H9 (cell line): ENCODE measurements around the gene F13B. TPM values are rescaled to one million over a fixed set of nuclear protein-coding genes. Genes with fewer than 3 reads are reported as not detected.

Source experiments
- DNase-seq: peaks from one replicate; pipeline ENCODE4 v3.0.0-alpha.2; 2017
- H2AFZ ChIP-seq: one replicate; pipeline ENCODE4 v1.6.1; 2013; ENCODE audit warnings: mild to moderate bottlenecking, low read length, control low read depth, moderate library complexity
- H2AK5ac ChIP-seq: 2 replicates; pipeline ENCODE4 v1.6.1; 2013; ENCODE audit warnings: low read length, control low read depth, mixed read lengths; ENCODE audit not compliant: insufficient read length
- H2BK120ac ChIP-seq: one replicate; pipeline ENCODE4 v1.6.1; 2013; ENCODE audit warnings: low read depth, mild to moderate bottlenecking, low read length, control low read depth, inconsistent platforms; ENCODE audit not compliant: poor library complexity, severe bottlenecking
- H2BK12ac ChIP-seq: 2 replicates; pipeline ENCODE4 v1.6.1; 2013; ENCODE audit warnings: low read length, control low read depth, mixed read lengths, low read depth; ENCODE audit not compliant: insufficient read length
- H2BK15ac ChIP-seq: 2 replicates; pipeline ENCODE4 v1.6.1; 2013; ENCODE audit warnings: low read depth, low read length, control low read depth
- H2BK20ac ChIP-seq: one replicate; pipeline ENCODE4 v1.6.1; 2013; ENCODE audit warnings: low read depth, mild to moderate bottlenecking, low read length, control low read depth, inconsistent platforms; ENCODE audit not compliant: poor library complexity, severe bottlenecking
- H2BK5ac ChIP-seq: 2 replicates; pipeline ENCODE4 v1.6.1; 2013; ENCODE audit warnings: low read length, control low read depth, mixed read lengths; ENCODE audit not compliant: insufficient read length
- H3K14ac ChIP-seq: 2 replicates; pipeline ENCODE4 v1.6.1; 2013; ENCODE audit warnings: low read length, control low read depth; ENCODE audit not compliant: insufficient read depth
- H3K18ac ChIP-seq: 2 replicates; pipeline ENCODE4 v1.6.1; 2013; ENCODE audit warnings: low read depth, mild to moderate bottlenecking, mixed read lengths, low read length, control low read depth; ENCODE audit not compliant: insufficient read length
- H3K23ac ChIP-seq: 2 replicates; pipeline ENCODE4 v1.6.1; 2013; ENCODE audit warnings: low read length, control low read depth, mixed read lengths, low read depth; ENCODE audit not compliant: insufficient read length
- H3K23me2 ChIP-seq: 2 replicates; pipeline ENCODE4 v1.6.1; 2013; ENCODE audit warnings: low read depth, mild to moderate bottlenecking, mixed read lengths, low read length, control low read depth; ENCODE audit not compliant: insufficient read length, poor library complexity, severe bottlenecking
- H3K27ac ChIP-seq: 2 replicates; pipeline ENCODE4 v1.5.1; 2013; ENCODE audit warnings: low read length, control low read depth, mixed read lengths, low read depth; ENCODE audit not compliant: insufficient read length
- H3K27me3 ChIP-seq: 2 replicates; pipeline ENCODE4 v1.6.1; 2013; ENCODE audit warnings: low read length, control low read depth, inconsistent platforms; ENCODE audit not compliant: insufficient read depth
- H3K4ac ChIP-seq: 2 replicates; pipeline ENCODE4 v1.6.1; 2013; ENCODE audit warnings: low read depth, mild to moderate bottlenecking, control low read depth, inconsistent platforms, low read length, moderate library complexity
- H3K4me1 ChIP-seq: 2 replicates; pipeline ENCODE4 v1.6.1; 2013; ENCODE audit warnings: low read length, control low read depth, inconsistent platforms; ENCODE audit not compliant: insufficient read depth
- H3K4me2 ChIP-seq: 2 replicates; pipeline ENCODE4 v1.6.1; 2013; ENCODE audit warnings: low read length, control low read depth, mixed read lengths; ENCODE audit not compliant: insufficient read length, insufficient read depth
- H3K56ac ChIP-seq: 2 replicates; pipeline ENCODE4 v1.6.1; 2013; ENCODE audit warnings: low read depth, mild to moderate bottlenecking, mixed read lengths, low read length, control low read depth; ENCODE audit not compliant: insufficient read length
- H3K79me1 ChIP-seq: 2 replicates; pipeline ENCODE4 v1.6.1; 2013; ENCODE audit warnings: low read depth, mild to moderate bottlenecking, moderate library complexity, low read length, control low read depth, inconsistent platforms; ENCODE audit not compliant: insufficient read depth, poor library complexity, severe bottlenecking
- H3K79me2 ChIP-seq: 2 replicates; pipeline ENCODE4 v1.6.1; 2013; ENCODE audit warnings: low read length, control low read depth, inconsistent platforms; ENCODE audit not compliant: insufficient read depth
- H3K9ac ChIP-seq: 2 replicates; pipeline ENCODE4 v1.6.1; 2013; ENCODE audit warnings: low read length, control low read depth, mixed read lengths; ENCODE audit not compliant: insufficient read length; ENCODE audit errors: extremely low read depth
- H3K9me3 ChIP-seq: one replicate; pipeline ENCODE4 v1.6.1; 2013; ENCODE audit warnings: low read depth, low read length, inconsistent platforms; ENCODE audit not compliant: control insufficient read depth
- H3T11ph ChIP-seq: one replicate; pipeline ENCODE4 v1.6.1; 2013; ENCODE audit warnings: mild to moderate bottlenecking, low read length, control low read depth, inconsistent platforms
- H4K20me1 ChIP-seq: one replicate; pipeline ENCODE4 v1.6.1; 2013; ENCODE audit not compliant: control insufficient read depth, insufficient read length, insufficient read depth
- H4K5ac ChIP-seq: 2 replicates; pipeline ENCODE4 v1.6.1; 2013; ENCODE audit warnings: low read depth, mild to moderate bottlenecking, mixed read lengths, low read length, control low read depth; ENCODE audit not compliant: insufficient read length
- H4K8ac ChIP-seq: replicated peaks from 2 replicates; pipeline ENCODE4 v1.6.1; 2013; ENCODE audit warnings: low read length, control low read depth, mixed read lengths, low read depth; ENCODE audit not compliant: insufficient read length
- H4K91ac ChIP-seq: 2 replicates; pipeline ENCODE4 v1.6.1; 2013; ENCODE audit warnings: low read depth, mild to moderate bottlenecking, moderate library complexity, mixed read lengths, low read length, control low read depth; ENCODE audit not compliant: insufficient read length
- H3K27ac Mint-ChIP-seq, 3 experiments: 2 replicates in 2 of 3; 3 replicates in 1 of 3; pipeline ENCODE4 v1.8.0; 2020 to 2021; ENCODE audit warnings: mixed read lengths in 3 of 3, mild to moderate bottlenecking in 1 of 3, moderate library complexity in 1 of 3
- H3K27me3 Mint-ChIP-seq: 2 replicates; pipeline ENCODE4 v1.8.0; 2021; ENCODE audit warnings: low read depth, mild to moderate bottlenecking, moderate library complexity, mixed read lengths
- H3K36me3 Mint-ChIP-seq, 3 experiments: 2 replicates in 2 of 3; 3 replicates in 1 of 3; pipeline ENCODE4 v1.8.0; 2020 to 2021; ENCODE audit warnings: low read depth in 3 of 3, mixed read lengths in 3 of 3; ENCODE audit not compliant: insufficient read depth in 1 of 3
- H3K4me1 Mint-ChIP-seq, 2 experiments: 2 replicates each; pipeline ENCODE4 v1.8.0; 2020; ENCODE audit warnings: mixed read lengths in 2 of 2
- H3K4me3 Mint-ChIP-seq, 2 experiments: 2 replicates in 1 of 2; 3 replicates in 1 of 2; pipeline ENCODE4 v1.8.0; 2020 to 2021; ENCODE audit warnings: mild to moderate bottlenecking in 2 of 2, mixed read lengths in 2 of 2, moderate library complexity in 1 of 2
- H3K9me3 Mint-ChIP-seq, 2 experiments: 2 replicates in 1 of 2; 3 replicates in 1 of 2; pipeline ENCODE4 v1.8.0; 2020; ENCODE audit warnings: mild to moderate bottlenecking in 2 of 2, mixed read lengths in 2 of 2, moderate library complexity in 1 of 2
- CTCF ChIP-seq: fragments of 200-600 bp; sonication (generic); conservative IDR thresholded peaks from 3 replicates; pipeline ENCODE4 v1.8.0; 2021; ENCODE audit warnings: antibody characterized with exemption, mild to moderate bottlenecking
- WGBS: extraction: QIAGEN DNeasy Blood & Tissue Kit; methylation state at CpG from one replicate; pipeline ENCODE4 v1.1.7; 2013; ENCODE audit warnings: missing lambda C conversion rate, low lambda C conversion rate, mixed read lengths; ENCODE audit not compliant: insufficient read length; ENCODE audit errors: extremely low coverage; 5-methylcytosine and 5-hydroxymethylcytosine counted together
- total RNA-seq: library from RNA; stranded (reverse); gene quantifications from 2 replicates; pipeline ENCODE4 v1.2.1, GENCODE V29; 2021

The F13B gene
- total RNA-seq, 1 experiment from 2014 or later: not detected

- no peak overlapping the region for H3K4ac ChIP-seq
- H2BK5ac ChIP-seq: no peak overlapping the region
- peaks cover 0 to 4% of the 10 kb centered on the region in 2 experiments; a peak in 1 of 4 replicates for H3K4me1 Mint-ChIP-seq
- no peak overlapping the region for H4K91ac ChIP-seq
- no CpG with 5 or more reads among the region's 3 CpGs for WGBS
- no peak overlapping the region for H3K18ac ChIP-seq
- no peak overlapping the region for H2BK120ac ChIP-seq
- no peak for TF ChIP-seq CTCF
- H2BK12ac ChIP-seq: no peak overlapping the region
- DNase-seq: no peak
- H3T11ph ChIP-seq: no peak overlapping the region
- no peak overlapping the region for H3K27ac ChIP-seq
- no peak overlapping the region for H3K27ac Mint-ChIP-seq
- no peaks in the 10 kb centered on the region for H3K4me1 ChIP-seq
- H3K4me2 ChIP-seq: no peak overlapping the region
- H3K79me1 ChIP-seq: no peaks in the 10 kb centered on the region
- H2BK15ac ChIP-seq: no peak overlapping the region
- H3K9me3 ChIP-seq: no peaks in the 10 kb centered on the region
- peaks cover 2 to 8% (median 3%) of the 10 kb centered on the region in 3 experiments; a peak in 4 of 7 replicates for H3K36me3 Mint-ChIP-seq
- H3K9ac ChIP-seq: no peak overlapping the region
- H3K56ac ChIP-seq: no peak overlapping the region
- H3K4me3 Mint-ChIP-seq: no peak overlapping the region
- no peak overlapping the region for H3K23ac ChIP-seq
- no peaks in the 10 kb centered on the region for H4K20me1 ChIP-seq
- no peaks in the 10 kb centered on the region for H3K79me2 ChIP-seq
- H3K27me3 ChIP-seq: no peaks in the 10 kb centered on the region
- no peak overlapping the region for H4K8ac ChIP-seq
- no peak overlapping the region for H2BK20ac ChIP-seq
- no peak overlapping the region for H4K5ac ChIP-seq
- H2AK5ac ChIP-seq: no peak overlapping the region
- H3K27me3 Mint-ChIP-seq: no peaks in the 10 kb centered on the region
- H3K23me2 ChIP-seq: no peaks in the 10 kb centered on the region
- peaks cover 9 to 12% of the 10 kb centered on the region in 2 experiments for H3K9me3 Mint-ChIP-seq
- H2AFZ ChIP-seq: no peak overlapping the region
- no peak overlapping the region for H3K14ac ChIP-seq
These were observed 53.8 kb downstream of the F13B start for GRCh38 chr1:197013234-197013633.
